ENCODE results near the gene ACTN2.

ACTN2 gene

DNA sequence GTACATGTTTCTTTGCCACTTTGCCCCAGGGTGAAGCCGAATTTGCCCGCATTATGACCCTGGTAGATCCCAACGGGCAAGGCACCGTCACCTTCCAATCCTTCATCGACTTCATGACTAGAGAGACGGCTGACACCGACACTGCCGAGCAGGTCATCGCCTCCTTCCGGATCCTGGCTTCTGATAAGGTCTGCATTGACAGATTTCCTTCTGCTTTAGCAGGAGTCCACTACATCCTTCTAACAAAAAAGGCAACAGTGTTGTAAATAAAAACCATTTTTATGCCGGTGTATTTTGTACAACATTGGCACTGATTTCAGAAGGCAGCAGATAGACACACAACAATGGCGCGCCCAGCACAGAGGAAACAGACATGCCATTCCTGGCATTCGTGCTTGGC, 74.7 kb downstream of the ACTN2 start:
- no peaks in the 10 kb centered on the region for H3K27me3 ChIP-seq
- no peak overlapping the region for H3K27ac ChIP-seq
- no peak for DNase-seq
- TF ChIP-seq, protein P1, sequence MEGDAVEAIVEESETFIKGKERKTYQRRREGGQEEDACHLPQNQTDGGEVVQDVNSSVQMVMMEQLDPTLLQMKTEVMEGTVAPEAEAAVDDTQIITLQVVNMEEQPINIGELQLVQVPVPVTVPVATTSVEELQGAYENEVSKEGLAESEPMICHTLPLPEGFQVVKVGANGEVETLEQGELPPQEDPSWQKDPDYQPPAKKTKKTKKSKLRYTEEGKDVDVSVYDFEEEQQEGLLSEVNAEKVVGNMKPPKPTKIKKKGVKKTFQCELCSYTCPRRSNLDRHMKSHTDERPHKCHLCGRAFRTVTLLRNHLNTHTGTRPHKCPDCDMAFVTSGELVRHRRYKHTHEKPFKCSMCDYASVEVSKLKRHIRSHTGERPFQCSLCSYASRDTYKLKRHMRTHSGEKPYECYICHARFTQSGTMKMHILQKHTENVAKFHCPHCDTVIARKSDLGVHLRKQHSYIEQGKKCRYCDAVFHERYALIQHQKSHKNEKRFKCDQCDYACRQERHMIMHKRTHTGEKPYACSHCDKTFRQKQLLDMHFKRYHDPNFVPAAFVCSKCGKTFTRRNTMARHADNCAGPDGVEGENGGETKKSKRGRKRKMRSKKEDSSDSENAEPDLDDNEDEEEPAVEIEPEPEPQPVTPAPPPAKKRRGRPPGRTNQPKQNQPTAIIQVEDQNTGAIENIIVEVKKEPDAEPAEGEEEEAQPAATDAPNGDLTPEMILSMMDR (IDR thresholded peaks at IDR 0.05) = no peak
- H3K4me1 ChIP-seq = no peaks in the 10 kb centered on the region
- no peaks in the 10 kb centered on the region for H3K9me3 ChIP-seq
- H3K36me3 ChIP-seq = peaks cover 0 to 22% (median 12%) of the 10 kb centered on the region in 3 donors
- H3K4me3 ChIP-seq = no peak overlapping the region
- intact Hi-C loops (cut with DNase I; ENCODE audit: low total_unique reads) = loop anchor here (10.0 kb wide), 1 partner anchor 114 kb away; no protein-coding TSS in a partner anchor

GRCh38 chr1:236761397-236762132, 75.3 kb downstream of the ACTN2 start:
- DNase-seq = no peak
- H3K4me3 ChIP-seq = no peak overlapping the region
- peaks cover 0 to 22% (median 12%) of the 10 kb centered on the region in 3 donors for H3K36me3 ChIP-seq
- no peak overlapping the region for H3K27ac ChIP-seq
- H3K4me1 ChIP-seq = no peaks in the 10 kb centered on the region
- TF ChIP-seq, protein P1 (IDR thresholded peaks at IDR 0.05) = no peak
- H3K27me3 ChIP-seq = no peaks in the 10 kb centered on the region
- H3K9me3 ChIP-seq = no peaks in the 10 kb centered on the region
- intact Hi-C loops (cut with DNase I; ENCODE audit: low total_unique reads) = loop anchor here (10.0 kb wide), 1 partner anchor 113 kb away; no protein-coding TSS in a partner anchor

- TF ChIP-seq, protein P1 (IDR thresholded peaks at IDR 0.05) = no peak
Observed at GRCh38 chr1:236762410-236762809, 76.1 kb downstream of the ACTN2 start.

DNA sequence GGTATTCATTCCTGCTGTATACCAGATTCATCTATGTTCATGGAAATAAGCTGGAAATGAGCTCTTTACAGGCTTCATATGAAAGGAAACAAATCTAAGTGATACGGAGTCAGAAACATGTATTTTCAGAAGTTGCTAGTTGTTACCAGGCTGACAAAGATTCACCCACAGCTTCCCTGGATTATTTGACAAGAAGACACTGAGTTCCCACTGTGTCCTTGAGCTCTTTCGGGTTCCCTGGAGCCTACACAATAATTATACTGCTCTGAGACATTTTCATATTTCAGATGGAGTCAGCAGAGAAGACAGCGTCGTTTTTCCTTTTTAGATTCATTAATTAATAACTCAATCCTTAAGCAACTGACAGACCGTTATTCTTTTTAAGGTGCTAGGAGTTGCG, 79.5 kb downstream of the ACTN2 start:
- TF ChIP-seq, protein P1 (IDR thresholded peaks at IDR 0.05) = no peak
- Histone ChIP-seq H3K4me1 (no peaks in the 10 kb centered on the region), H3K27ac (no peak overlapping the region), H3K4me3 (no peak overlapping the region), H3K36me3 (peaks cover 0 to 18% (median 5%) of the 10 kb centered on the region in 3 donors), H3K27me3 (no peaks in the 10 kb centered on the region), H3K9me3 (no peaks in the 10 kb centered on the region)
- intact Hi-C loops (cut with DNase I; ENCODE audit: low total_unique reads) = loop anchor here (10.0 kb wide), 1 partner anchor 109 kb away; no protein-coding TSS in a partner anchor
- no peak for DNase-seq

More at GRCh38 chr1:236762410-236762809, 76.1 kb downstream of the ACTN2 start:
- Histone ChIP-seq H3K27me3 (no peaks in the 10 kb centered on the region), H3K4me1 (no peaks in the 10 kb centered on the region), H3K9me3 (no peaks in the 10 kb centered on the region), H3K27ac (no peak overlapping the region), H3K36me3 (peaks cover 0 to 22% (median 8%) of the 10 kb centered on the region in 3 donors), H3K4me3 (no peak overlapping the region)
- intact Hi-C loops (cut with DNase I; ENCODE audit: low total_unique reads) = loop anchor here (10.0 kb wide), 1 partner anchor 112 kb away; no protein-coding TSS in a partner anchor
- no peak for DNase-seq

- intact Hi-C loops (cut with DNase I; ENCODE audit: low total_unique reads) = loop anchor here (10.0 kb wide), 1 partner anchor 108 kb away; no protein-coding TSS in a partner anchor
- no peak for DNase-seq
- TF ChIP-seq, protein P1 (IDR thresholded peaks at IDR 0.05) = no peak
- H3K27ac ChIP-seq = no peak overlapping the region
- no peaks in the 10 kb centered on the region for H3K4me1 ChIP-seq
- no peak overlapping the region for H3K4me3 ChIP-seq
- no peaks in the 10 kb centered on the region for H3K27me3 ChIP-seq
- peaks cover 0 to 14% (median 5%) of the 10 kb centered on the region in 3 donors for H3K36me3 ChIP-seq
- no peaks in the 10 kb centered on the region for H3K9me3 ChIP-seq
Observed at GRCh38 chr1:236766506-236766905, 80.2 kb downstream of the ACTN2 start.

Data from tibial artery (tissue), 4 donors.